Measurements from ENCODE around the gene DPCD.

GRCh38 chr10:101570428-101571270, 17.5 kb upstream of the DPCD start:
- no peak for TF ChIP-seq POLR2AphosphoS5 (IDR thresholded peaks at IDR 0.05; ENCODE audit: borderline replicate concordance, low read depth, low read length)
- no peak for TF ChIP-seq FOXP2 (optimal IDR thresholded peaks at IDR 0.05; ENCODE audit: control extremely low read depth, extremely low read length, insufficient read depth)
- TF ChIP-seq EZH2 (IDR thresholded peaks at IDR 0.05), result no peak

All from SK-N-MC (cell line).